HepG2 (cell line): ENCODE results near the gene ARIH1. TPM values are rescaled to one million over a fixed set of nuclear protein-coding genes. Genes with fewer than 3 reads are reported as not detected.

Source experiments
- FOSL1 ChIP-seq: sonication (generic); formaldehyde crosslinking; IDR thresholded peaks from 2 replicates; pipeline ENCODE4 v1.9.0; 2021; ENCODE audit warnings: missing genetic modification reagents, borderline replicate concordance
- FOXK1 ChIP-seq: sonication (generic); formaldehyde crosslinking; IDR thresholded peaks from 2 replicates; pipeline ENCODE4 v1.4.0; 2020; ENCODE audit warnings: low read depth, missing genetic modification reagents, borderline replicate concordance
- HMG20B ChIP-seq: conservative IDR thresholded peaks from 2 replicates; pipeline ENCODE4 v1.6.1; 2016; ENCODE audit warnings: missing genetic modification reagents, missing compliant biosample characterization
- HNRNPUL1 ChIP-seq: fragments of 200-400 bp; formaldehyde crosslinking; IDR thresholded peaks from 2 replicates; pipeline ENCODE4 v1.6.1; 2017; ENCODE audit warnings: low read depth, mild to moderate bottlenecking, low read length, moderate library complexity
- RCOR2 ChIP-seq: IDR thresholded peaks from 2 replicates; pipeline ENCODE4 v1.6.1; 2016; ENCODE audit warnings: missing biosample characterization, missing genetic modification reagents
- RELA ChIP-seq: sonication (generic); formaldehyde crosslinking; IDR thresholded peaks from 2 replicates; pipeline ENCODE4 v1.4.0; 2020; ENCODE audit warnings: missing genetic modification reagents
- TARDBP ChIP-seq: sonication (generic); formaldehyde crosslinking; IDR thresholded peaks from 2 replicates; pipeline ENCODE4 v1.8.0; 2022; ENCODE audit warnings: mild to moderate bottlenecking, missing genetic modification reagents
- ZKSCAN5 ChIP-seq: sonication (generic); formaldehyde crosslinking; IDR thresholded peaks from 2 replicates; pipeline ENCODE4 v1.5.1; 2020; ENCODE audit warnings: mild to moderate bottlenecking, missing genetic modification reagents
- ZNF335 ChIP-seq: sonication (generic); formaldehyde crosslinking; IDR thresholded peaks from 2 replicates; pipeline ENCODE4 v1.4.0; 2020; ENCODE audit warnings: missing genetic modification reagents
- ZNF567 ChIP-seq: sonication (generic); formaldehyde crosslinking; IDR thresholded peaks from 2 replicates; pipeline ENCODE4 v1.8.1; 2023; ENCODE audit warnings: mild to moderate bottlenecking, missing genetic modification reagents, borderline replicate concordance
- ZNF775 ChIP-seq: sonication (generic); formaldehyde crosslinking; IDR thresholded peaks from 2 replicates; pipeline ENCODE4 v1.4.0; 2020; ENCODE audit warnings: missing genetic modification reagents, mild to moderate bottlenecking, moderate library complexity, borderline replicate concordance
- polyA plus RNA-seq, 8 experiments: library from polyadenylated mRNA; depleted of rRNA in 3 of 8; stranded (reverse) in 7 of 8; unstranded in 1 of 8; fragments of >200 nt; fragmentation: Illumina TruSeq in 4 of 8; extraction: Trizol in 4 of 8; gene quantifications; 2 replicates each; pipeline versions ENCODE4 v1.2.1 to v1.2.3, GENCODE V29; 2011 to 2016; ENCODE audit warnings: low read depth in 4 of 8, missing spikeins in 1 of 8, mixed read lengths in 1 of 8; ENCODE audit not compliant: insufficient read depth in 1 of 8
- total RNA-seq, 5 experiments: library from RNA; depleted of rRNA; stranded (reverse); fragments of >200 nt; fragmentation: Illumina TruSeq; extraction: Trizol; gene quantifications; 2 replicates each; pipeline ENCODE4 v1.2.3, GENCODE V29; 2016; ENCODE audit warnings: low read depth in 1 of 5
- TF ChIP-seq, protein P1 (sequence below): IDR thresholded peaks from 2 replicates; pipeline ENCODE4 v1.6.1; 2016; ENCODE audit warnings: low read depth, control low read depth
- TF ChIP-seq, protein P2 (sequence below): IDR thresholded peaks from 2 replicates; pipeline ENCODE4 v1.6.1; 2016; ENCODE audit warnings: low read depth, borderline replicate concordance
- TF ChIP-seq, protein P3 (sequence below): conservative IDR thresholded peaks from 2 replicates; pipeline ENCODE4 v1.6.1; 2018; ENCODE audit warnings: missing genetic modification reagents
- TF ChIP-seq, protein P4 (sequence below): fragments of 450-650 bp; IDR thresholded peaks from 2 replicates; pipeline ENCODE4 v1.6.1; 2017; ENCODE audit warnings: mild to moderate bottlenecking
- TF ChIP-seq, protein P5 (sequence below): sonication (generic); formaldehyde crosslinking; IDR thresholded peaks from 2 replicates; pipeline ENCODE4 v1.4.0; 2020; ENCODE audit warnings: mild to moderate bottlenecking, missing genetic modification reagents
- TF ChIP-seq, protein P6 (sequence below): sonication (generic); formaldehyde crosslinking; IDR thresholded peaks from 2 replicates; pipeline ENCODE4 v1.4.0; 2020; ENCODE audit warnings: missing genetic modification reagents, borderline replicate concordance

The ARIH1 gene
- total and polyA plus RNA-seq, 2 of the 13 experiments (the other 11 are each of a cell fraction or from before 2014, with no cell fraction given) = 38.8 to 59.8 TPM

DNA sequence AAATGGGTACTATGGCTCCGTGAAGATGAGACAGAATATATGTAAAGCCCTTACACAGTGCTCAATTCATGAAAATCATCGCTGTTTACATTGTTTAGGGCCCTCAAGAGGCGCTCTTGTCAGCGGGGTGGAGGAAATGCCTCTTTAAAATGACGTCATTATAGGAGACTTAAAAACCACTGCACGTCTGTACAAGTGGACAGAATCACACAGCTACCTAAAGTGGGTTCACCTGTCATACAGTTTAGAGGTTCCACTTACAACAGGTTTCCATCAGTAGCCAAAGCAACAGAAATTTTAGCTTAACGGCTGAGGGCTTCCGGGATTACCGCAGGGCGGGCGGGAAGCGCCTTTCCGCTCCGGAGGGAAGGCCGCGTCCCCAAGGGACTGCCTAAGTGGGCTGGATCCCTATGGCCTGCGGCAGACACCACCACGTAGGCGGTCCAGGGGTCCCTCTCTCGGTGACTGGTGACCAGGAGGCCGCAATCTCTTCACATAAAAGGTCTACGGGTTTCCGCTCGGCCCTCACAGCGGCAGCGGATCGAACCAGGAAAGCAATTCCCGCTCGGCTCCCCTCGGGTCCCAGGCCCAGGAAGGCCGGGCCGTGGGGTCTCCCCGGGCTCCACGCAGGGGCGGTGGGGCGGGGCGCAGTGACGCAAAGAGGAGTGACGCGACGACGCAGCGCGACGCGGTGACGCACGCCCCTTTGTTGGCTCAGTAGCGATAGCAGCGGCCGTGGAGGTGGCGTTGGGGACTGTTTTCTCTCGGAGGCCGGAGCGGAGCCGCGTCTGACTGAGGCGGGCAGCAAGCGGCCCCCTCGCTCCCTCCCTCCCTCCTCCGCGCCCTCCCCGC, at the start of gene ARIH1 (continued):
- TF ChIP-seq, protein P1, sequence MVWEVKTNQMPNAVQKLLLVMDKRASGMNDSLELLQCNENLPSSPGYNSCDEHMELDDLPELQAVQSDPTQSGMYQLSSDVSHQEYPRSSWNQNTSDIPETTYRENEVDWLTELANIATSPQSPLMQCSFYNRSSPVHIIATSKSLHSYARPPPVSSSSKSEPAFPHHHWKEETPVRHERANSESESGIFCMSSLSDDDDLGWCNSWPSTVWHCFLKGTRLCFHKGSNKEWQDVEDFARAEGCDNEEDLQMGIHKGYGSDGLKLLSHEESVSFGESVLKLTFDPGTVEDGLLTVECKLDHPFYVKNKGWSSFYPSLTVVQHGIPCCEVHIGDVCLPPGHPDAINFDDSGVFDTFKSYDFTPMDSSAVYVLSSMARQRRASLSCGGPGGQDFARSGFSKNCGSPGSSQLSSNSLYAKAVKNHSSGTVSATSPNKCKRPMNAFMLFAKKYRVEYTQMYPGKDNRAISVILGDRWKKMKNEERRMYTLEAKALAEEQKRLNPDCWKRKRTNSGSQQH (CRISPR knock-in tag) = no peak
- TF ChIP-seq RCOR2 (CRISPR knock-in tag) (no peak), ZNF335 (CRISPR knock-in tag) (peak; percentile 87), ZKSCAN5 (CRISPR knock-in tag) (no peak; the same call in 1 of the 2 replicates), ZNF567 (CRISPR knock-in tag) (peak; percentile 92; the same call in 1 of the 2 replicates), TARDBP (peak; percentile 92), RELA (CRISPR knock-in tag) (peak; percentile 9; the same call in 1 of the 2 replicates), FOSL1 (no peak), FOXK1 (peak; percentile 85; the same call in 1 of the 2 replicates), HNRNPUL1 (peak; percentile 60; the same call in 1 of the 2 replicates), HMG20B (CRISPR knock-in tag) (0 out of 2 replicates have a peak, but pooled peaks have one; percentile 25), ZNF775 (CRISPR knock-in tag) (no peak)
- TF ChIP-seq, protein P2, sequence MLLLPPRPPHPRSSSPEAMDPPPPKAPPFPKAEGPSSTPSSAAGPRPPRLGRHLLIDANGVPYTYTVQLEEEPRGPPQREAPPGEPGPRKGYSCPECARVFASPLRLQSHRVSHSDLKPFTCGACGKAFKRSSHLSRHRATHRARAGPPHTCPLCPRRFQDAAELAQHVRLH (CRISPR knock-in tag) = peak; percentile 78; the same call in 1 of the 2 replicates
- TF ChIP-seq, protein P3, sequence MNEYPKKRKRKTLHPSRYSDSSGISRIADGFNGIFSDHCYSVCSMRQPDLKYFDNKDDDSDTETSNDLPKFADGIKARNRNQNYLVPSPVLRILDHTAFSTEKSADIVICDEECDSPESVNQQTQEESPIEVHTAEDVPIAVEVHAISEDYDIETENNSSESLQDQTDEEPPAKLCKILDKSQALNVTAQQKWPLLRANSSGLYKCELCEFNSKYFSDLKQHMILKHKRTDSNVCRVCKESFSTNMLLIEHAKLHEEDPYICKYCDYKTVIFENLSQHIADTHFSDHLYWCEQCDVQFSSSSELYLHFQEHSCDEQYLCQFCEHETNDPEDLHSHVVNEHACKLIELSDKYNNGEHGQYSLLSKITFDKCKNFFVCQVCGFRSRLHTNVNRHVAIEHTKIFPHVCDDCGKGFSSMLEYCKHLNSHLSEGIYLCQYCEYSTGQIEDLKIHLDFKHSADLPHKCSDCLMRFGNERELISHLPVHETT = peak; percentile 80; the same call in 1 of the 2 replicates
- TF ChIP-seq, protein P4, sequence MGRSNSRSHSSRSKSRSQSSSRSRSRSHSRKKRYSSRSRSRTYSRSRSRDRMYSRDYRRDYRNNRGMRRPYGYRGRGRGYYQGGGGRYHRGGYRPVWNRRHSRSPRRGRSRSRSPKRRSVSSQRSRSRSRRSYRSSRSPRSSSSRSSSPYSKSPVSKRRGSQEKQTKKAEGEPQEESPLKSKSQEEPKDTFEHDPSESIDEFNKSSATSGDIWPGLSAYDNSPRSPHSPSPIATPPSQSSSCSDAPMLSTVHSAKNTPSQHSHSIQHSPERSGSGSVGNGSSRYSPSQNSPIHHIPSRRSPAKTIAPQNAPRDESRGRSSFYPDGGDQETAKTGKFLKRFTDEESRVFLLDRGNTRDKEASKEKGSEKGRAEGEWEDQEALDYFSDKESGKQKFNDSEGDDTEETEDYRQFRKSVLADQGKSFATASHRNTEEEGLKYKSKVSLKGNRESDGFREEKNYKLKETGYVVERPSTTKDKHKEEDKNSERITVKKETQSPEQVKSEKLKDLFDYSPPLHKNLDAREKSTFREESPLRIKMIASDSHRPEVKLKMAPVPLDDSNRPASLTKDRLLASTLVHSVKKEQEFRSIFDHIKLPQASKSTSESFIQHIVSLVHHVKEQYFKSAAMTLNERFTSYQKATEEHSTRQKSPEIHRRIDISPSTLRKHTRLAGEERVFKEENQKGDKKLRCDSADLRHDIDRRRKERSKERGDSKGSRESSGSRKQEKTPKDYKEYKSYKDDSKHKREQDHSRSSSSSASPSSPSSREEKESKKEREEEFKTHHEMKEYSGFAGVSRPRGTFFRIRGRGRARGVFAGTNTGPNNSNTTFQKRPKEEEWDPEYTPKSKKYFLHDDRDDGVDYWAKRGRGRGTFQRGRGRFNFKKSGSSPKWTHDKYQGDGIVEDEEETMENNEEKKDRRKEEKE = no peak
- TF ChIP-seq, protein P5, sequence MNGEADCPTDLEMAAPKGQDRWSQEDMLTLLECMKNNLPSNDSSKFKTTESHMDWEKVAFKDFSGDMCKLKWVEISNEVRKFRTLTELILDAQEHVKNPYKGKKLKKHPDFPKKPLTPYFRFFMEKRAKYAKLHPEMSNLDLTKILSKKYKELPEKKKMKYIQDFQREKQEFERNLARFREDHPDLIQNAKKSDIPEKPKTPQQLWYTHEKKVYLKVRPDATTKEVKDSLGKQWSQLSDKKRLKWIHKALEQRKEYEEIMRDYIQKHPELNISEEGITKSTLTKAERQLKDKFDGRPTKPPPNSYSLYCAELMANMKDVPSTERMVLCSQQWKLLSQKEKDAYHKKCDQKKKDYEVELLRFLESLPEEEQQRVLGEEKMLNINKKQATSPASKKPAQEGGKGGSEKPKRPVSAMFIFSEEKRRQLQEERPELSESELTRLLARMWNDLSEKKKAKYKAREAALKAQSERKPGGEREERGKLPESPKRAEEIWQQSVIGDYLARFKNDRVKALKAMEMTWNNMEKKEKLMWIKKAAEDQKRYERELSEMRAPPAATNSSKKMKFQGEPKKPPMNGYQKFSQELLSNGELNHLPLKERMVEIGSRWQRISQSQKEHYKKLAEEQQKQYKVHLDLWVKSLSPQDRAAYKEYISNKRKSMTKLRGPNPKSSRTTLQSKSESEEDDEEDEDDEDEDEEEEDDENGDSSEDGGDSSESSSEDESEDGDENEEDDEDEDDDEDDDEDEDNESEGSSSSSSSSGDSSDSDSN (CRISPR knock-in tag) = peak; percentile 84
- TF ChIP-seq, protein P6, sequence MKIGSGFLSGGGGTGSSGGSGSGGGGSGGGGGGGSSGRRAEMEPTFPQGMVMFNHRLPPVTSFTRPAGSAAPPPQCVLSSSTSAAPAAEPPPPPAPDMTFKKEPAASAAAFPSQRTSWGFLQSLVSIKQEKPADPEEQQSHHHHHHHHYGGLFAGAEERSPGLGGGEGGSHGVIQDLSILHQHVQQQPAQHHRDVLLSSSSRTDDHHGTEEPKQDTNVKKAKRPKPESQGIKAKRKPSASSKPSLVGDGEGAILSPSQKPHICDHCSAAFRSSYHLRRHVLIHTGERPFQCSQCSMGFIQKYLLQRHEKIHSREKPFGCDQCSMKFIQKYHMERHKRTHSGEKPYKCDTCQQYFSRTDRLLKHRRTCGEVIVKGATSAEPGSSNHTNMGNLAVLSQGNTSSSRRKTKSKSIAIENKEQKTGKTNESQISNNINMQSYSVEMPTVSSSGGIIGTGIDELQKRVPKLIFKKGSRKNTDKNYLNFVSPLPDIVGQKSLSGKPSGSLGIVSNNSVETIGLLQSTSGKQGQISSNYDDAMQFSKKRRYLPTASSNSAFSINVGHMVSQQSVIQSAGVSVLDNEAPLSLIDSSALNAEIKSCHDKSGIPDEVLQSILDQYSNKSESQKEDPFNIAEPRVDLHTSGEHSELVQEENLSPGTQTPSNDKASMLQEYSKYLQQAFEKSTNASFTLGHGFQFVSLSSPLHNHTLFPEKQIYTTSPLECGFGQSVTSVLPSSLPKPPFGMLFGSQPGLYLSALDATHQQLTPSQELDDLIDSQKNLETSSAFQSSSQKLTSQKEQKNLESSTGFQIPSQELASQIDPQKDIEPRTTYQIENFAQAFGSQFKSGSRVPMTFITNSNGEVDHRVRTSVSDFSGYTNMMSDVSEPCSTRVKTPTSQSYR = peak; percentile 45
